NCI-H345 (cell line): ENCODE data around the gene TAS2R5.
"Not testable (repeated sequence)": the region's sequence is repeated elsewhere in the genome, so short reads cannot be mapped to it uniquely, and the experiment has no call there.

Experiments
- DNase-seq: peaks from one replicate; lab custom pipeline; 2025; lab: John Stamatoyannopoulos, UW

Gene TAS2R5

GRCh38 chr7:141789917-141790316 is at the start of gene TAS2R5:
TAS2R5 (plus strand) TSS chr7:141790217; CDS start chr7:141790362, 145 bp downstream.
- no peak for DNase-seq

GRCh38 chr7:141742229-141742628 is 47.8 kb upstream of the TAS2R5 start:
- no peak for DNase-seq

- DNase-seq, result no peak
Observed at GRCh38 chr7:141744131-141744530, 45.9 kb upstream of the TAS2R5 start.

GRCh38 chr7:141748396-141748795 is 41.6 kb upstream of the TAS2R5 start:
- no peak for DNase-seq

GRCh38 chr7:141751904-141752303 is 38.1 kb upstream of the TAS2R5 start:
- not testable (repeated sequence) for DNase-seq

GRCh38 chr7:141752634-141753033 is 37.4 kb upstream of the TAS2R5 start:
- no peak for DNase-seq

- peak; percentile 1 for DNase-seq
Observed at GRCh38 chr7:141754939-141755338, 35.1 kb upstream of the TAS2R5 start.

- DNase-seq, result no peak
Observed at GRCh38 chr7:141763797-141764196, 26.2 kb upstream of the TAS2R5 start, which contains the start of gene TAS2R3. TAS2R3 (plus strand) TSS chr7:141764097; CDS start chr7:141764159, 62 bp downstream.

- not testable (repeated sequence) for DNase-seq
Observed at GRCh38 chr7:141770083-141770583, 19.9 kb upstream of the TAS2R5 start.

- DNase-seq, result no peak
Observed at GRCh38 chr7:141776374-141776773, 13.6 kb upstream of the TAS2R5 start, which contains the start of gene TAS2R4. TAS2R4 (plus strand) TSS chr7:141776674; CDS start chr7:141778489, 1,815 bp downstream.

GRCh38 chr7:141785706-141786552 is 4.1 kb upstream of the TAS2R5 start:
- DNase-seq, result peak; percentile 54

- DNase-seq, result no peak
Observed at GRCh38 chr7:141788296-141788695, 1.7 kb upstream of the TAS2R5 start.

GRCh38 chr7:141792526-141792925 is 2.5 kb downstream of the TAS2R5 start:
- DNase-seq, result no peak

GRCh38 chr7:141820067-141820466 is 30.1 kb downstream of the TAS2R5 start:
- DNase-seq, result no peak

GRCh38 chr7:141822432-141822831 is 32.4 kb downstream of the TAS2R5 start:
- not testable (repeated sequence) for DNase-seq

GRCh38 chr7:141837683-141838082 is 47.7 kb downstream of the TAS2R5 start:
- no peak for DNase-seq

- DNase-seq, result no peak
Observed at GRCh38 chr7:141838581-141838980, 48.6 kb downstream of the TAS2R5 start.

- no peak for DNase-seq
Observed at GRCh38 chr7:141839256-141839655, 49.2 kb downstream of the TAS2R5 start.

- DNase-seq, result no peak
Observed at GRCh38 chr7:141840708-141841107, 50.7 kb downstream of the TAS2R5 start.
